ENCODE results near the gene SARDH. TPM values are rescaled to one million over a fixed set of nuclear protein-coding genes. Genes with fewer than 3 reads are reported as not detected.
"Not testable (repeated sequence)": the region's sequence is repeated elsewhere in the genome, so short reads cannot be mapped to it uniquely, and the experiment has no call there.

SARDH gene
- total and polyA plus RNA-seq, 2 donors (not counting 1 experiment from before 2014, with no cell fraction given) = 0.03 to 0.07 TPM

DNA sequence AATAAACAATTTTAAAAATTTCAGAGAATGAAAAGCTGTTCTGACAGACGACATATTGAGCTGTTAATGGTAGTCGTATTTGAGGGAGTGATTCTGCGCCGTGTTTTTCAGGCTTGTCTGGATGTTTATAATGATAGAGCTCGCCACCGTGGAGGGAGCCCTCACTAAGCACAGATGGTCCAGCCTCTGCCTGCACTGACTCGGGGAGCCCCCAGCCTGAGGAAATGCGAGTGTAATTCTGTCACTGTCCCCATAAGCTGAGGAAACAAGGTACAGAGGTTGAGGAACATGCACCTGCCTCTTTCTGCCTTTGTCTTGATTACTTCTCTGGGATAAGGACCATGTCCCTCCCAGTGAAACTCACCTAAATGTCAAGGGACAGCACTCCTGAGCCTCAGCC, 109.4 kb downstream of the SARDH start:
- Histone ChIP-seq H3K27ac (ENCODE audit: low read length in 2 of 2) (no peak overlapping the region), H3K4me1 (ENCODE audit: control insufficient read depth in 2 of 2, insufficient read depth in 2 of 2, low read length in 2 of 2) (no peaks in the 10 kb centered on the region), H3K4me2 (replicated peaks; ENCODE audit: low read depth, low read length, poor library complexity, severe bottlenecking) (no peak overlapping the region), H3K9ac (ENCODE audit: low read length) (no peak overlapping the region), H3K4me3 (ENCODE audit: control extremely low read depth in 1 of 5, extremely low read depth in 1 of 5, insufficient read depth in 1 of 5, low read depth in 2 of 5, low read length in 4 of 5) (no peak overlapping the region), H2AFZ (ENCODE audit: insufficient read depth, low read depth, low read length, poor library complexity, severe bottlenecking) (no peak overlapping the region), H3K9me3 (ENCODE audit: control extremely low read depth in 1 of 3, control insufficient read depth in 2 of 3, insufficient read depth in 1 of 3, low read length in 2 of 3) (peaks cover 1 to 18% (median 18%) of the 10 kb centered on the region in 3 donors), H3K79me2 (ENCODE audit: control insufficient read depth, insufficient read depth, low read length) (no peaks in the 10 kb centered on the region), H3K36me3 (replicated peaks in 1 of 2; ENCODE audit: control extremely low read depth in 1 of 2, control insufficient read depth in 1 of 2, extremely low read depth in 1 of 2, insufficient read depth in 2 of 2, low read length in 1 of 2) (no peaks in the 10 kb centered on the region), H3K27me3 (replicated peaks in 1 of 4; ENCODE audit: control extremely low read depth in 1 of 4, control insufficient read depth in 3 of 4, insufficient read depth in 4 of 4, low read length in 3 of 4) (peaks cover 0 to 8% (median 1%) of the 10 kb centered on the region in 4 experiments), H4K20me1 (ENCODE audit: control insufficient read depth, insufficient read depth, low read length, poor library complexity, severe bottlenecking) (no peaks in the 10 kb centered on the region)
- no peak for TF ChIP-seq EZH2 (IDR thresholded peaks at IDR 0.05; ENCODE audit: borderline replicate concordance, insufficient read depth, low read depth, low read length, poor library complexity, severe bottlenecking)
- TF ChIP-seq, protein P1, sequence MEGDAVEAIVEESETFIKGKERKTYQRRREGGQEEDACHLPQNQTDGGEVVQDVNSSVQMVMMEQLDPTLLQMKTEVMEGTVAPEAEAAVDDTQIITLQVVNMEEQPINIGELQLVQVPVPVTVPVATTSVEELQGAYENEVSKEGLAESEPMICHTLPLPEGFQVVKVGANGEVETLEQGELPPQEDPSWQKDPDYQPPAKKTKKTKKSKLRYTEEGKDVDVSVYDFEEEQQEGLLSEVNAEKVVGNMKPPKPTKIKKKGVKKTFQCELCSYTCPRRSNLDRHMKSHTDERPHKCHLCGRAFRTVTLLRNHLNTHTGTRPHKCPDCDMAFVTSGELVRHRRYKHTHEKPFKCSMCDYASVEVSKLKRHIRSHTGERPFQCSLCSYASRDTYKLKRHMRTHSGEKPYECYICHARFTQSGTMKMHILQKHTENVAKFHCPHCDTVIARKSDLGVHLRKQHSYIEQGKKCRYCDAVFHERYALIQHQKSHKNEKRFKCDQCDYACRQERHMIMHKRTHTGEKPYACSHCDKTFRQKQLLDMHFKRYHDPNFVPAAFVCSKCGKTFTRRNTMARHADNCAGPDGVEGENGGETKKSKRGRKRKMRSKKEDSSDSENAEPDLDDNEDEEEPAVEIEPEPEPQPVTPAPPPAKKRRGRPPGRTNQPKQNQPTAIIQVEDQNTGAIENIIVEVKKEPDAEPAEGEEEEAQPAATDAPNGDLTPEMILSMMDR (IDR thresholded peaks at IDR 0.05) = no peak
- Mint-ChIP-seq H3K9me3 (ENCODE audit: insufficient read depth) (peaks cover 11% of the 10 kb centered on the region), H3K4me3 (no peak overlapping the region), H3K4me1 (no peaks in the 10 kb centered on the region), H3K27me3 (peaks cover 21% of the 10 kb centered on the region), H3K27ac (no peak overlapping the region)
- CTCF ChIA-PET = no interaction called here
- WGBS (ENCODE audit: insufficient coverage) = 90% methylated on average over 8 of the region's 8 CpGs
- no peak for ATAC-seq (ENCODE audit: low read depth)
- POLR2A ChIA-PET = no interaction called here
- intact Hi-C loops (cut with micrococcal nuclease) = no loop called here
- no peak for DNase-seq

DNA sequence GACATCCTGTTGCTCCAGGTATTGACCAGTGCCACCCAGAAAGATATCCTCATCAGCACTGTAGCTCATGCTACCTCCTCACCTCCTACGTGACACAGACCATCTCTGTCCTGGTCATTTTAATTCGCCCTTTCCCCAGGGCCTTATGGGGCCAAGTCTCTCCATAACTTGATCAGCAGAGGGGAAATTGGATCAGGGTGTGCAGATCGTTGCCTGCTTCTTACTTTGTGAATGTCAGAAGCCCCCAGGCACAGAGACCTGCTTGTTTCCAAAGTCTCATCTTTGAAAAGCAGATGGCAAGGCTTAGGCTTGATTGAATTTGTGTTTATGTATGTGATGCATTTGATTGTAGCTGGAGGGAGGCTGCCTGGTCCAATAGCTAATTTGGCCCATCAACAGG, 110.8 kb downstream of the SARDH start:
- Histone ChIP-seq H2AFZ (ENCODE audit: insufficient read depth, low read depth, low read length, poor library complexity, severe bottlenecking) (no peak overlapping the region), H3K4me3 (ENCODE audit: control extremely low read depth in 1 of 5, extremely low read depth in 1 of 5, insufficient read depth in 1 of 5, low read depth in 2 of 5, low read length in 4 of 5) (no peak overlapping the region)
- intact Hi-C loops (cut with micrococcal nuclease) = no loop called here

DNA sequence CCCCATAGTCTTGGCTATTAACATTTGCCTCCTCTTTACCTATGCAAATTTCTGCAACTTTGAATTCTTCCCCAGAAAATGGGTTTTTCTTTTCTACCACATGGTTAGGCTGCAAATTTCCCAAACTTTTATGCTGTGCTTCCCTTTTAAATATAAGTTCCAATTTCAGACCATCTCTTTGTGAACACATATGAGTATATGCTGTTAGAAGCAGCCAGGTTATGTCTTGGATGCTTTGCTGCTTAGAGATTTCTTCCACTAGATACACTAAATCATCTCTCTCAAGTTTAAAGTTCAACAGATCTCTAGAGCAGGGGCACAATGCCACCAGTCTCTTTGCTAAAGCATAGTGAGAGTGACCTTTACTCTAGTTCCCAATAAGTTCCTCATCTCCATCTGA, 112.1 kb downstream of the SARDH start:
- POLR2A ChIA-PET; H2AFZ ChIP-seq (ENCODE audit: insufficient read depth, low read depth, low read length, poor library complexity, severe bottlenecking); H3K9ac ChIP-seq (ENCODE audit: low read length); H3K4me3 Mint-ChIP-seq; H3K4me1 ChIP-seq (ENCODE audit: control insufficient read depth in 2 of 2, insufficient read depth in 2 of 2, low read length in 2 of 2); H3K4me2 ChIP-seq (replicated peaks; ENCODE audit: low read depth, low read length, poor library complexity, severe bottlenecking); intact Hi-C loops (cut with micrococcal nuclease); H3K79me2 ChIP-seq (ENCODE audit: control insufficient read depth, insufficient read depth, low read length); H4K20me1 ChIP-seq (ENCODE audit: control insufficient read depth, insufficient read depth, low read length, poor library complexity, severe bottlenecking); H3K4me3 ChIP-seq (ENCODE audit: control extremely low read depth in 1 of 5, extremely low read depth in 1 of 5, insufficient read depth in 1 of 5, low read depth in 2 of 5, low read length in 4 of 5); ATAC-seq (ENCODE audit: low read depth); CTCF ChIA-PET; DNase-seq; H3K27ac Mint-ChIP-seq; H3K27ac ChIP-seq (ENCODE audit: low read length in 2 of 2); H3K36me3 ChIP-seq (replicated peaks in 1 of 2; ENCODE audit: control extremely low read depth in 1 of 2, control insufficient read depth in 1 of 2, extremely low read depth in 1 of 2, insufficient read depth in 2 of 2, low read length in 1 of 2); H3K4me1 Mint-ChIP-seq: not testable (repeated sequence)
- peaks cover 0 to 14% (median 1%) of the 10 kb centered on the region in 4 experiments for H3K27me3 ChIP-seq (replicated peaks in 1 of 4; ENCODE audit: control extremely low read depth in 1 of 4, control insufficient read depth in 3 of 4, insufficient read depth in 4 of 4, low read length in 3 of 4)
- H3K27me3 Mint-ChIP-seq = peaks cover 27% of the 10 kb centered on the region
- H3K9me3 Mint-ChIP-seq (ENCODE audit: insufficient read depth) = peaks cover 11% of the 10 kb centered on the region
- H3K9me3 ChIP-seq (ENCODE audit: control extremely low read depth in 1 of 3, control insufficient read depth in 2 of 3, insufficient read depth in 1 of 3, low read length in 2 of 3) = peaks cover 1 to 20% (median 18%) of the 10 kb centered on the region in 3 donors

More for the DNA sequence above, 110.8 kb downstream of the SARDH start:
- H3K79me2 ChIP-seq (ENCODE audit: control insufficient read depth, insufficient read depth, low read length) = no peaks in the 10 kb centered on the region
- H3K36me3 ChIP-seq (replicated peaks in 1 of 2; ENCODE audit: control extremely low read depth in 1 of 2, control insufficient read depth in 1 of 2, extremely low read depth in 1 of 2, insufficient read depth in 2 of 2, low read length in 1 of 2) = no peaks in the 10 kb centered on the region
- no peak overlapping the region for H3K4me2 ChIP-seq (replicated peaks; ENCODE audit: low read depth, low read length, poor library complexity, severe bottlenecking)
- H3K27ac Mint-ChIP-seq = no peak overlapping the region
- 75% methylated on average over 2 of the region's 3 CpGs for WGBS (ENCODE audit: insufficient coverage)
- no peaks in the 10 kb centered on the region for H4K20me1 ChIP-seq (ENCODE audit: control insufficient read depth, insufficient read depth, low read length, poor library complexity, severe bottlenecking)
- H3K27ac ChIP-seq (ENCODE audit: low read length in 2 of 2) = no peak overlapping the region
- H3K9me3 ChIP-seq (ENCODE audit: control extremely low read depth in 1 of 3, control insufficient read depth in 2 of 3, insufficient read depth in 1 of 3, low read length in 2 of 3) = peaks cover 1 to 20% (median 18%) of the 10 kb centered on the region in 3 donors
- ATAC-seq (ENCODE audit: low read depth) = no peak
- DNase-seq = no peak
- no peak for TF ChIP-seq EZH2 (IDR thresholded peaks at IDR 0.05; ENCODE audit: borderline replicate concordance, insufficient read depth, low read depth, low read length, poor library complexity, severe bottlenecking)
- TF ChIP-seq, protein P1 (IDR thresholded peaks at IDR 0.05) = no peak
- peaks cover 11% of the 10 kb centered on the region for H3K9me3 Mint-ChIP-seq (ENCODE audit: insufficient read depth)
- H3K27me3 Mint-ChIP-seq = peaks cover 20% of the 10 kb centered on the region
- H3K9ac ChIP-seq (ENCODE audit: low read length) = no peak overlapping the region
- CTCF ChIA-PET = no interaction called here
- no peak overlapping the region for H3K4me3 Mint-ChIP-seq
- H3K4me1 Mint-ChIP-seq = no peaks in the 10 kb centered on the region
- H3K27me3 ChIP-seq (replicated peaks in 1 of 4; ENCODE audit: control extremely low read depth in 1 of 4, control insufficient read depth in 3 of 4, insufficient read depth in 4 of 4, low read length in 3 of 4) = peaks cover 0 to 9% (median 1%) of the 10 kb centered on the region in 4 experiments
- POLR2A ChIA-PET = no interaction called here
- H3K4me1 ChIP-seq (ENCODE audit: control insufficient read depth in 2 of 2, insufficient read depth in 2 of 2, low read length in 2 of 2) = no peaks in the 10 kb centered on the region
